ENCODE measurements around the gene PARP3. TPM values are rescaled to one million over a fixed set of nuclear protein-coding genes. Genes with fewer than 3 reads are reported as not detected.
A peak's percentile ranks its signal among the peaks of the same experiment; 100 is the strongest.

PARP3 gene
- total and polyA plus RNA-seq, 10 of the 15 experiments (the other 5 are each of a cell fraction or from before 2014, with no cell fraction given), result 2.1 to 31.2 (median 19.5) TPM

DNA sequence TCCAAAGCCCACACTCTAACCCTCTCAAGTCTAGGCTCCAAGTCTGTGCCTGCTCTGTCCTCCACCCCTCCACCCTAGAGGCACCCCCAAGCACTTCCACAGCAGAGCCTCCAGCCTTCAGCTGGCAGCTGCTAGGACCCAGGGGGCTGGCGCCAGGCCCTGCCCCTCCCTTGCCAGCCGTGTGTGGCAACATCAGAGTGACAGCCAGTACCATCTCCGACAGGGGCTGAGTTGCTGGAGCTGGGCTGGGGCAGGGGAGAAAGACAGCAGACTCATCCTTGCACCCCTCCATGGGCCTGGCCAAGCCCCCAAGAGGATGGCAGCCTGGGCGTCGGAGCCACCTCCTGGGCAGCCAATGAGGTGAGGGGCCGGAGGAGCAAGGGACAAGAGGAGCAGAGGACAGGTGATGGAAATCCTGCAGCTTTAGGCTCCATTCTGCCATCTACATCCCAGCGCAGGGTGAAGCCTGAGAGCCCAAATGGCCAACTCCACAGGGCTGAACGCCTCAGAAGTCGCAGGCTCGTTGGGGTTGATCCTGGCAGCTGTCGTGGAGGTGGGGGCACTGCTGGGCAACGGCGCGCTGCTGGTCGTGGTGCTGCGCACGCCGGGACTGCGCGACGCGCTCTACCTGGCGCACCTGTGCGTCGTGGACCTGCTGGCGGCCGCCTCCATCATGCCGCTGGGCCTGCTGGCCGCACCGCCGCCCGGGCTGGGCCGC lies 13.2 kb downstream of the PARP3 start, which contains the start of gene GPR62:
Gene GPR62 (plus strand): TSS at position 207 of the 718 bp plus-strand sequence. CDS start 272 bp downstream, at position 479.
- ATAC-seq (no peak), FAIRE-seq (no peak), DNase-seq (ENCODE audit: low read depth, low spot score) (no peak)
- no peaks in the 10 kb centered on the region for H4K20me1 ChIP-seq (ENCODE audit: control insufficient read depth, insufficient read depth)
- no peaks in the 10 kb centered on the region for H3K4me1 ChIP-seq (ENCODE audit: control insufficient read depth, insufficient read depth, low read length)
- no peak within 1 kb of the TSS for H3K9ac ChIP-seq (ENCODE audit: control insufficient read depth, insufficient read depth, low read length)
- H2AFZ ChIP-seq (ENCODE audit: control insufficient read depth, low read depth, low read length), result no peak within 1 kb of the TSS; the same call in 1 of the 2 replicates
- BruUV-seq (replicated peaks), result no TSS peak
- intact Hi-C loops (cut with micrococcal nuclease; ENCODE audit: unreplicated experiment), result no loop called here
- POLR2A ChIA-PET, result no interaction called here
- TF ChIP-seq SRF (IDR thresholded peaks at IDR 0.05; ENCODE audit: low read depth in 2 of 2, low read length in 2 of 2), result no peak
- H3K79me2 ChIP-seq (ENCODE audit: control insufficient read depth, insufficient read depth, low read length), result no peaks in the 10 kb centered on the region
- H3K36me3 ChIP-seq (ENCODE audit: control insufficient read depth in 2 of 2, insufficient read depth in 2 of 2, low read length in 1 of 2), result no peaks in the 10 kb centered on the region
- RAD21 ChIA-PET (ENCODE audit: unreplicated experiment), result no interaction called here
- H3K9me3 ChIP-seq (replicated peaks; ENCODE audit: control insufficient read depth, insufficient read depth, low read length), result no peaks in the 10 kb centered on the region
- no peak within 1 kb of the TSS for H3K27ac ChIP-seq (ENCODE audit: control insufficient read depth, insufficient read depth)
- in situ Hi-C loops (cut with MboI), result no loop called here
- CTCF ChIA-PET, result interaction anchor here (1.5 to 1.6 kb wide), 2 partner anchors 13 to 14 kb away, joined by 4 to 5 read pairs; partner anchors contain the start of genes PARP3 and RRP9
- H3K4me2 ChIP-seq (ENCODE audit: control insufficient read depth, insufficient read depth), result peak within 1 kb of the TSS; percentile 22; the same call in 1 of the 2 replicates
- SMC1A ChIA-PET (ENCODE audit: uncharacterized antibody, unreplicated experiment), result no interaction called here
- WGBS (ENCODE audit: insufficient coverage, insufficient replicate concordance, low lambda C conversion rate, missing lambda C conversion rate), result 74% methylated on average over 33 of the region's 33 CpGs
- peaks cover 0 to 8% of the 10 kb centered on the region in 2 experiments; a peak in 3 of 4 replicates for H3K27me3 ChIP-seq (replicated peaks in 1 of 2; ENCODE audit: control insufficient read depth in 2 of 2, insufficient read depth in 2 of 2, low read length in 1 of 2)
- H3K4me3 ChIP-seq, result no peak within 1 kb of the TSS

DNA sequence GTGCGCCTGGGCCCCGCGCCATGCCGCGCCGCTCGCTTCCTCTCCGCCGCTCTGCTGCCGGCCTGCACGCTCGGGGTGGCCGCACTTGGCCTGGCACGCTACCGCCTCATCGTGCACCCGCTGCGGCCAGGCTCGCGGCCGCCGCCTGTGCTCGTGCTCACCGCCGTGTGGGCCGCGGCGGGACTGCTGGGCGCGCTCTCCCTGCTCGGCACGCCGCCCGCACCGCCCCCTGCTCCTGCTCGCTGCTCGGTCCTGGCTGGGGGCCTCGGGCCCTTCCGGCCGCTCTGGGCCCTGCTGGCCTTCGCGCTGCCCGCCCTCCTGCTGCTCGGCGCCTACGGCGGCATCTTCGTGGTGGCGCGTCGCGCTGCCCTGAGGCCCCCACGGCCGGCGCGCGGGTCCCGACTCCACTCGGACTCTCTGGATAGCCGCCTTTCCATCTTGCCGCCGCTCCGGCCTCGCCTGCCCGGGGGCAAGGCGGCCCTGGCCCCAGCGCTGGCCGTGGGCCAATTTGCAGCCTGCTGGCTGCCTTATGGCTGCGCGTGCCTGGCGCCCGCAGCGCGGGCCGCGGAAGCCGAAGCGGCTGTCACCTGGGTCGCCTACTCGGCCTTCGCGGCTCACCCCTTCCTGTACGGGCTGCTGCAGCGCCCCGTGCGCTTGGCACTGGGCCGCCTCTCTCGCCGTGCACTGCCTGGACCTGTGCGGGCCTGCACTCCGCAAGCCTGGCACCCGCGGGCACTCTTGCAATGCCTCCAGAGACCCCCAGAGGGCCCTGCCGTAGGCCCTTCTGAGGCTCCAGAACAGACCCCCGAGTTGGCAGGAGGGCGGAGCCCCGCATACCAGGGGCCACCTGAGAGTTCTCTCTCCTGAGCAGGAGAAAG lies 14.0 kb downstream of the PARP3 start:
- intact Hi-C loops (cut with micrococcal nuclease; ENCODE audit: unreplicated experiment), result no loop called here
- no peaks in the 10 kb centered on the region for H4K20me1 ChIP-seq (ENCODE audit: control insufficient read depth, insufficient read depth)
- no peaks in the 10 kb centered on the region for H3K36me3 ChIP-seq (ENCODE audit: control insufficient read depth in 2 of 2, insufficient read depth in 2 of 2, low read length in 1 of 2)
- no peak overlapping the region for H3K9ac ChIP-seq (ENCODE audit: control insufficient read depth, insufficient read depth, low read length)
- FAIRE-seq (no peak), DNase-seq (ENCODE audit: low read depth, low spot score) (no peak), ATAC-seq (peak; percentile 79)
- H3K4me1 ChIP-seq (ENCODE audit: control insufficient read depth, insufficient read depth, low read length), result no peaks in the 10 kb centered on the region
- 28% methylated on average over 76 of the region's 97 CpGs for WGBS (ENCODE audit: insufficient coverage, insufficient replicate concordance, low lambda C conversion rate, missing lambda C conversion rate)
- no peak overlapping the region for H3K27ac ChIP-seq (ENCODE audit: control insufficient read depth, insufficient read depth)
- no peak overlapping the region; the same call in 1 of the 2 replicates for H2AFZ ChIP-seq (ENCODE audit: control insufficient read depth, low read depth, low read length)
- in situ Hi-C loops (cut with MboI), result no loop called here
- no peak overlapping the region for H3K4me3 ChIP-seq
- ChIA-PET RAD21 (ENCODE audit: unreplicated experiment) (no interaction called here), POLR2A (no interaction called here), SMC1A (ENCODE audit: uncharacterized antibody, unreplicated experiment) (no interaction called here), CTCF (no interaction called here)
- H3K79me2 ChIP-seq (ENCODE audit: control insufficient read depth, insufficient read depth, low read length), result no peaks in the 10 kb centered on the region
- no TSS peak for BruUV-seq (replicated peaks)
- peak overlapping the region; percentile 22; the same call in 1 of the 2 replicates for H3K4me2 ChIP-seq (ENCODE audit: control insufficient read depth, insufficient read depth)
- H3K9me3 ChIP-seq (replicated peaks; ENCODE audit: control insufficient read depth, insufficient read depth, low read length), result no peaks in the 10 kb centered on the region
- H3K27me3 ChIP-seq (replicated peaks in 1 of 2; ENCODE audit: control insufficient read depth in 2 of 2, insufficient read depth in 2 of 2, low read length in 1 of 2), result peaks cover 0 to 8% of the 10 kb centered on the region in 2 experiments; a peak in 3 of 4 replicates
- peak in 1 of 2 experiments; percentile 28; a peak in 1 of 4 replicates for TF ChIP-seq BHLHE40 (IDR thresholded peaks at IDR 0.05; ENCODE audit: borderline replicate concordance in 1 of 2, low read depth in 2 of 2, low read length in 1 of 2)
- no peak for TF ChIP-seq EP300 (IDR thresholded peaks at IDR 0.05; ENCODE audit: borderline replicate concordance in 1 of 2, control insufficient read depth in 1 of 2, low read depth in 2 of 2, low read length in 2 of 2)
- TF ChIP-seq, protein P1, sequence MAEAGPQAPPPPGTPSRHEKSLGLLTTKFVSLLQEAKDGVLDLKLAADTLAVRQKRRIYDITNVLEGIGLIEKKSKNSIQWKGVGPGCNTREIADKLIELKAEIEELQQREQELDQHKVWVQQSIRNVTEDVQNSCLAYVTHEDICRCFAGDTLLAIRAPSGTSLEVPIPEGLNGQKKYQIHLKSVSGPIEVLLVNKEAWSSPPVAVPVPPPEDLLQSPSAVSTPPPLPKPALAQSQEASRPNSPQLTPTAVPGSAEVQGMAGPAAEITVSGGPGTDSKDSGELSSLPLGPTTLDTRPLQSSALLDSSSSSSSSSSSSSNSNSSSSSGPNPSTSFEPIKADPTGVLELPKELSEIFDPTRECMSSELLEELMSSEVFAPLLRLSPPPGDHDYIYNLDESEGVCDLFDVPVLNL (IDR thresholded peaks at IDR 0.05; ENCODE audit: low read depth, low read length), result no peak
- no peak for TF ChIP-seq POLR2A (IDR thresholded peaks at IDR 0.05; ENCODE audit: low read depth, low read length)
- TF ChIP-seq RELA (IDR thresholded peaks at IDR 0.05; ENCODE audit: borderline replicate concordance, partially characterized antibody), result no peak
- TF ChIP-seq, protein P2, sequence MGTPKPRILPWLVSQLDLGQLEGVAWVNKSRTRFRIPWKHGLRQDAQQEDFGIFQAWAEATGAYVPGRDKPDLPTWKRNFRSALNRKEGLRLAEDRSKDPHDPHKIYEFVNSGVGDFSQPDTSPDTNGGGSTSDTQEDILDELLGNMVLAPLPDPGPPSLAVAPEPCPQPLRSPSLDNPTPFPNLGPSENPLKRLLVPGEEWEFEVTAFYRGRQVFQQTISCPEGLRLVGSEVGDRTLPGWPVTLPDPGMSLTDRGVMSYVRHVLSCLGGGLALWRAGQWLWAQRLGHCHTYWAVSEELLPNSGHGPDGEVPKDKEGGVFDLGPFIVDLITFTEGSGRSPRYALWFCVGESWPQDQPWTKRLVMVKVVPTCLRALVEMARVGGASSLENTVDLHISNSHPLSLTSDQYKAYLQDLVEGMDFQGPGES (IDR thresholded peaks at IDR 0.05), result no peak
- TF ChIP-seq KAT2A (conservative IDR thresholded peaks at IDR 0.05; ENCODE audit: control insufficient read depth, low read depth, low read length), result no peak
- TF ChIP-seq HDAC6 (IDR thresholded peaks at IDR 0.05; ENCODE audit: unreplicated experiment), result peak; percentile 44
- 0 out of 2 replicates have a peak, but pooled peaks have one; percentile 15 for TF ChIP-seq IKZF1 (conservative IDR thresholded peaks at IDR 0.05)

All from GM12878 (cell line).